ENCODE measurements around the gene MRPS24.
A peak's percentile ranks its signal among the peaks of the same experiment; 100 is the strongest.

MRPS24 gene

DNA sequence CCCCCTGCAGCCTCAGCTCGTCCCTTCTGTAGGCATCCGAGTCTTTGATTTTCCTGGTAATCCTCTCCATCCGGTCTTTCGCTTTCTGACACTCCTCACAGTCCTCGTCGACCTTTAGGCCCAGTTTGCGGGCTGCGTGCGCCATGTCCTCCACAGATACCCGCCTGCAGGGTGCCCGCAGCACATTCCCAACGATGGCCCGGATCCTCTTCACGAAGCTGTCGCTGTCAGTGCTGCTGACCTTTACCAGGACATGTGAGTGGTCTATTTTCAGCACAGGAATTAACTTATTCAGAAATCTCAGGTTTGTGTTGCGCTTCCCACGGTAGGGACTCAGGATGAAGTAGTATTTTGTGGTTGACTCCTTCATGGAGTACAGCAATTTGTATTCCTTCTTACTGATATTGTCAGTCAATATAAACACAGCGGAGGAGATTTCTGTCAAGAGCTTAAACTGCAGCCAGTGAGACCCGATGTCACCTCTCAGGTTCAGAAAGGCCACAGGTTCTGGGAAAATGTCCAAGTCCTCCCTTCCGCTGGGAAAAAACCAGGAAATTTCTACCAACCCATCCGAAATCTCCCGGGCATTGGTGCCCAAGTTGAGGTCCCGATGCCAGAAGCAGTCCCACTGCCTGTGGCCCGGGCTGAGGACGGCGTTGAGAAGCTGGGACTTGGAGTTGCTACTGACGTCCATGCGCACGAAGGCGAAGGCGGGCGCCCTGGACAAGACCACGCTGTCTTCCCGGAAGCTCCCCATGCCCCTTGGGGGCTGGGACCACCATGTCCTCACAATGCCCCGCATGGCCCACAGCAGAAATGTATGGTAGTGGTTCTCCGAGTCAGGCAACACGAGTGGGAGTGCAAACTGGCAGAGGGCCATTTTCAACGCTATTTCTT is 8.9 kb upstream of the MRPS24 start:
- no peak for FAIRE-seq
- no peak for DNase-seq (ENCODE audit: low spot score)

- FAIRE-seq: no peak
Observed at GRCh38 chr7:43876976-43877745, 7.8 kb upstream of the MRPS24 start.

GRCh38 chr7:43876241-43876640 is 6.9 kb upstream of the MRPS24 start:
- DNase-seq (ENCODE audit: low spot score) (no peak), FAIRE-seq (no peak)

More at GRCh38 chr7:43876976-43877745, 7.8 kb upstream of the MRPS24 start:
- no peak for DNase-seq (ENCODE audit: low spot score)

DNA sequence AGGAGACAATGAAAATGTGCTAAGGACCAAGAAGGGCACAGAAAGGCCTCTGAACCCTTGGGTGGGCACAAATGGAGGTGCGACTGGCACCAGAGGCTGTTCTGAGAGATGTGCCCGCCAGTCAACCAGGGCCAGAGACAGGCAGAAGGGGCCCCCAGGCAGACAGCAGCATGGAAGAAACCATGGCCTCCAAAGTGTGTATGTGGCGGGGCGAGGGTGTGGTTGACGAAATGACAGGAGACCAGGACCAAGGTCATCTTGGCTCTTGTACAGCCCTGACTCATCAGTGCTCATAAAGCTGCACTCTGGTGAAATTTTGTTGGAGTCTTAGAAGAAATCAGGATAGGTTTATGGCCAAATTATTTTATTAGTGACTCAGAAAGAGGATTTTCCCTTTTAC is 4.0 kb upstream of the MRPS24 start:
- FAIRE-seq (no peak), DNase-seq (ENCODE audit: low spot score) (peak; percentile 35)

- FAIRE-seq: no peak
- peak; percentile 60 for DNase-seq (ENCODE audit: low spot score)
Observed at GRCh38 chr7:43872406-43873110, 3.2 kb upstream of the MRPS24 start.

GRCh38 chr7:43871064-43871463 is 1.7 kb upstream of the MRPS24 start:
- DNase-seq (ENCODE audit: low spot score) (no peak), FAIRE-seq (no peak)

GRCh38 chr7:43870316-43870715 is 999 bp upstream of the MRPS24 start:
- DNase-seq (ENCODE audit: low spot score) (no peak), FAIRE-seq (no peak)

DNA sequence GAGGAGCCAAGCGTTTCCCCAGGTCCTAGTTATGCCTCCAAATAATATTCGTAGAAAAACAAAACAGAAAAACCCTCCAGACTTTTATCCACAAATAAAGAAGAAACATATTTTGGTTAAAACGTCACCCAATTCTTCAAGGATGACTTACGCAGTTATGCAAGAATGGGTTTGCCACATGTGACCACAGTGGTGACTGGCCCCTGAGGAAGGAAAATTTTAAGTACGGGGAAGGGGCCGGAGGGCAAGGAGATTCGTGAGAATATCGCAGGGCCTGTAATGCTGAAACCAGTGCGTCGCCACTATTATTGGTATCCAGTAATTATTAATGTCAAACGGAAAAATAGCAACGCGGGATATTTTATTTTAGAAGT is 537 bp upstream of the MRPS24 start:
- FAIRE-seq (no peak), DNase-seq (ENCODE audit: low spot score) (peak; percentile 75)

GRCh38 chr7:43868681-43869005 is 674 bp downstream of the MRPS24 start:
- DNase-seq (ENCODE audit: low spot score): no peak
- FAIRE-seq: no peak

DNA sequence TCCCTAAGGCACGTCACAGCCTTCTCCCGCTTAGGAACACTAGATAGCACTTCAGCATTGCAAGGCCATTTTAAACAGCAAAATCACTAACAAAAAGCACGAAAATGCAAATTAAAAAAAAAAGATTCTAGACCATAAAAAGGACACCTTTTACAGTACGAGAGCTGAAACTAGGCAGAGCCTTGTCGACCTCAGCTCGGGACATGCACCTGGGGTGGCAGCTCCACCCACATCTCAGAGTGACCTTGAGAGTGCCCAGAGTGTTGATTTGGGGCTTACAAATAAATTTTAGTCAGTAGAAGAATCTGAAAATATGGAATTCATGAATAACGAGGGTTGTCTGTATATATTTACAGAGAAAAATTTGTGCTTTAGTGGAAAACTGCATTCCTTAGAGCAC is 1.1 kb downstream of the MRPS24 start:
- FAIRE-seq (no peak), DNase-seq (ENCODE audit: low spot score) (no peak)

GRCh38 chr7:43865277-43865676 is 4.0 kb downstream of the MRPS24 start:
- DNase-seq (ENCODE audit: low spot score) (no peak), FAIRE-seq (peak; percentile 79)

- FAIRE-seq: no peak
Observed at GRCh38 chr7:43864126-43864525, 5.2 kb downstream of the MRPS24 start.

DNA sequence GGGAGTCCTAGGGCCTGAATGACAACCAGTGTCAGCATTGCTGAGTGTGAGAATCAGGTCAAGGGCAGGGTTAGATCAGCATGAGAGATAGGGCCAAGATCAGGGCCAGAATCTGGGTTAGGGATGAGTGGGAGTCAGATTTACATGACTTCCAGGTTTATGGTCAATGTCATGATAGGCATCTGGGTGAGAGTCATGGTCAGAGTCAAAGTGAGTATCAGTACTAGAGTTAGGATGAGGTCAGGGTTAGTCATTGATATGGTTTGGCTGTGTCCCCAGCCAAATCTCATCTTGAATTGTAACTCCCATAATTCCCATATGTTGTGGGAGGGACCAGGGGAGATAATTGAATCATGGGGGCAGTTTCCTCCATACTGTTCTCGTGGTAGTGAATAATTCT is 12.3 kb downstream of the MRPS24 start:
- no peak for DNase-seq (ENCODE audit: low spot score)
- no peak for FAIRE-seq

More at GRCh38 chr7:43864126-43864525, 5.2 kb downstream of the MRPS24 start:
- DNase-seq (ENCODE audit: low spot score): no peak

GRCh38 chr7:43856316-43856715 is 13.0 kb downstream of the MRPS24 start:
- no peak for DNase-seq (ENCODE audit: low spot score)

DNA sequence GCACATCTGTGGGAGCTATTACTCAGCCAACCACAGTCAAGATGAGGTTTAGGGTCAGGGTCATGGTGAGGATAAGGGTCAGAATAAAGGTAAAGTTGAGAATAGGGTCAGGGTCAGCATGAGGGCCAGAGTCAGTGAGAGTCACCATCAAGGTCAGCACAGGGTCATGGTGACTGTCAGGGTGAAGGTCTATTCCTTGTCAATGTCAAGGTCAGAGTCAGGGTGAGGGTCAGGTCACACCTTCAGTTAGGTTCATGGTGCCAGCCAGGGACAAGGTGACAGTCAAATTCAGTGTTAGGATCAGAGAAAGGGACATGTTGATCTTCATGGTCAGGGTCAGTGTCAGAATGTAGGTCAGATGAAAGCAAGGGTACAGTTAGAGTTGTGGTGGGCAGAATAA is 14.1 kb downstream of the MRPS24 start:
- no peak for DNase-seq (ENCODE audit: low spot score)
- FAIRE-seq: peak; percentile 17

More at GRCh38 chr7:43856316-43856715, 13.0 kb downstream of the MRPS24 start:
- no peak for FAIRE-seq

- DNase-seq (ENCODE audit: low spot score) (no peak), FAIRE-seq (no peak)
Observed at GRCh38 chr7:43851805-43852204, 17.5 kb downstream of the MRPS24 start.

DNA sequence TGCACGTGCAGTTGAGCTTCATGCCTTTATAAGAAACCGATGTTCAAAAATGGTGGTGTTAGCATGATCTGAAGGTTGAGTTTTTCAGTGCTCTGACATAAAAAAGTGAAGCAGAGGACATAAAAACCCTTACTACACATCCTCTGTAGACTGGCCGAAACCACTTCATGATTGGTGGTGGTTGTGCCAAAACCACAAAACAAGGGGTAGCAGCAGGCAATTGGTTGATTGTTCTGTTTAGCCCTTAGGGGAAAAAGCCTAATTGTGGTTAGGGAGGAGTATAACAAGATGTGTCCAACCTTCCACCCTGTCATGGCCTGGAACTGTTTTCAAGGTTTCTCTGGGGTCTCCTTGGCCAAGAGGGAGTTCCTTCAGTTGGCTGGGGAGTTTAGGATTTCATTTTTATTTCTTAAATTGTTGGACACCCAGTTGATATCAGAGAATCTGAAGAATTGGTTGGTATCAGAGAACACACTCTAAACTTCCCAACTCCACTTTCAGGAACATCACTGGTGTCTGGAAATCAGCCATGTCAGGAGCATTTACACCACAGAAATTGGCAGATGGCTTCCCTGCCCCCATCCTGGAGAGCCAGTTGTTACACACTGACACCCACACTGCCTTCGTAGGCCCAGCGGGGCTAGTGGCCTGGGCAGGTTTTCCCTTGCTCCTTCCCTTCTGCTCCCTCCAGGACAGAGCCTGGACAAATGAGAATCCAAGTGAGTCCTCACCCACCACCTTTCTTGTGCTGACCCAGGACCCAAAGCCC is 18.8 kb downstream of the MRPS24 start:
- FAIRE-seq (no peak), DNase-seq (ENCODE audit: low spot score) (no peak)

GRCh38 chr7:43849047-43849446 is 20.3 kb downstream of the MRPS24 start:
- no peak for DNase-seq (ENCODE audit: low spot score)
- FAIRE-seq: no peak

DNA sequence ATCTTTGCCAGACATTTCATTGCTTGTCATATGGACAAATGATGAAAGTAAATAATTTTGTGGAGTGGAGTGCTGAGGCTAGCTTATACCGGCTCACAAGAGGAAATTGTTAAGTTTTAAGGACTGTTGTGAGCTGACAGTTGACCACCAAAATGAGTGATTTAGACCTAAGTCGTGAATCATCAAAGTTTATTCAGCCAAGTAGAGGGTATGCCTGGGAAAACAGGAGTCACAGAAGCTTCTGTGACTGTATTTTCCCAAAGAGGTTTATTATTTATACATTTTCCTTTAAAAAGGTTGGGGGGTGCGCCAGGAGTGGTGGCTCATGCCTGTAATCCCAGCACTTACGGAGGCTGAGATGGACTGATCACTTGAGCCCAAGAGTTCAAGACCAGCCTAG is 21.8 kb downstream of the MRPS24 start:
- DNase-seq (ENCODE audit: low spot score) (no peak), FAIRE-seq (no peak)

- no peak for DNase-seq (ENCODE audit: low spot score)
- FAIRE-seq: peak; percentile 58
Observed at GRCh38 chr7:43844662-43845061, 24.7 kb downstream of the MRPS24 start.

DNA sequence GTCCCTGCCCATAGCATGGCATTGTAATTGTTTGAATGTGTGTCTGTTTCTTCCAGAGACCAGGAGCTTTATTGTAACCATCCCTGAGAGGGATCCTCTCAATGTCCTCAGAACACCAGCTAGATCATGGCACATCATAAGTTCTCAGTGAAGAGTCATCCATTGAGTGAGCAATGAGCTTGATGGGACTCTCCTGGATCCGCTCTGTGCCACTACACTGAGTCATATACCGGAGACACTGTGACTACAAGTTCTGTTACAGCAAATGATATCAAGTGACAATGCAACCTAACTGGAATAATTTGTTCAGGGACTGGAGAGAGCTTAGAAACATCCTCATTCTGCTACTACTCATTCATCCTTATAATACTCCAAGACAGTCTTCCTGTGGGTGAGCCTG is 25.1 kb downstream of the MRPS24 start:
- FAIRE-seq (no peak), DNase-seq (ENCODE audit: low spot score) (no peak)
